ENCODE results near the gene SEL1L2.

DNA sequence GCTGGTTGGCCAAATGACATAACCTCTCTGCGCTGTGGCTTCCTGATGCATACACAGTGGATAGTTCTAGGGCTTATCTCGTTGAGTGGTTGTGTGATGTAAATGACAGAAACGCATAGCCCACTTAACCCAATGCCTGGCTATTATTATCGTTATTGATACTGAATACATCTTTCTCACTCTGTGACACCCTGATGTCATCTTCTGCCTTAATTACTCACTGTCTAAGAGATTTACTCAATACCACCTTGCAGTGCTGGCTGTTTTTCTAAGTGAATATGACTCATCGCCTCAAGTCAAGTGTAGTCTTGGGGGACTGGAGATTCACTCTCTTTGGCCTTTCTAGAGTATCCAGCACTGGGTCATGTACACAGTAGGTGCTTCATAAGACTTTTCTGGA lies 132.0 kb downstream of the SEL1L2 start:
- TF ChIP-seq, protein P1, sequence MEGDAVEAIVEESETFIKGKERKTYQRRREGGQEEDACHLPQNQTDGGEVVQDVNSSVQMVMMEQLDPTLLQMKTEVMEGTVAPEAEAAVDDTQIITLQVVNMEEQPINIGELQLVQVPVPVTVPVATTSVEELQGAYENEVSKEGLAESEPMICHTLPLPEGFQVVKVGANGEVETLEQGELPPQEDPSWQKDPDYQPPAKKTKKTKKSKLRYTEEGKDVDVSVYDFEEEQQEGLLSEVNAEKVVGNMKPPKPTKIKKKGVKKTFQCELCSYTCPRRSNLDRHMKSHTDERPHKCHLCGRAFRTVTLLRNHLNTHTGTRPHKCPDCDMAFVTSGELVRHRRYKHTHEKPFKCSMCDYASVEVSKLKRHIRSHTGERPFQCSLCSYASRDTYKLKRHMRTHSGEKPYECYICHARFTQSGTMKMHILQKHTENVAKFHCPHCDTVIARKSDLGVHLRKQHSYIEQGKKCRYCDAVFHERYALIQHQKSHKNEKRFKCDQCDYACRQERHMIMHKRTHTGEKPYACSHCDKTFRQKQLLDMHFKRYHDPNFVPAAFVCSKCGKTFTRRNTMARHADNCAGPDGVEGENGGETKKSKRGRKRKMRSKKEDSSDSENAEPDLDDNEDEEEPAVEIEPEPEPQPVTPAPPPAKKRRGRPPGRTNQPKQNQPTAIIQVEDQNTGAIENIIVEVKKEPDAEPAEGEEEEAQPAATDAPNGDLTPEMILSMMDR (conservative IDR thresholded peaks at IDR 0.05 in 1 of 2, IDR thresholded peaks at IDR 0.05 in 1 of 2; ENCODE audit: extremely low read depth in 1 of 2, insufficient read depth in 1 of 2, low read depth in 1 of 2, low read length in 2 of 2): no peak
- TF ChIP-seq EZH2 (IDR thresholded peaks at IDR 0.05; ENCODE audit: borderline replicate concordance, low read length): no peak
